ENCODE results near the gene TAT. TPM values are rescaled to one million over a fixed set of nuclear protein-coding genes. Genes with fewer than 3 reads are reported as not detected.
"Not testable (repeated sequence)": the region's sequence is repeated elsewhere in the genome, so short reads cannot be mapped to it uniquely, and the experiment has no call there.

TAT gene
- total RNA-seq, 2 donors from 2014 or later, result not detected

GRCh38 chr16:71593048-71593999 is 16.4 kb upstream of the TAT start:
- peak; percentile 68 for ATAC-seq
- 61 to 71% methylated on average over 3 of the region's 3 CpGs for WGBS, 2 donors
- intact Hi-C loops (cut with DNase I), result no loop called here

GRCh38 chr16:71591917-71592316 is 15.0 kb upstream of the TAT start:
- Histone ChIP-seq H3K9me3 (no peaks in the 10 kb centered on the region), H3K27ac (no peak overlapping the region), H3K4me3 (no peak overlapping the region), H3K36me3 (replicated peaks in 1 of 2; ENCODE audit: insufficient read depth in 1 of 2, low read depth in 2 of 2) (no peaks in the 10 kb centered on the region), H3K27me3 (no peaks in the 10 kb centered on the region), H3K4me1 (no peaks in the 10 kb centered on the region)
- no peak for TF ChIP-seq POLR2A (IDR thresholded peaks at IDR 0.05)
- no peak for TF ChIP-seq CTCF (IDR thresholded peaks at IDR 0.05)
- DNase-seq (no peak), ATAC-seq (no peak)
- intact Hi-C loops (cut with DNase I), result no loop called here
- WGBS, 2 donors, result 81 to 82% methylated on average over 3 of the region's 3 CpGs

More at GRCh38 chr16:71593048-71593999, 16.4 kb upstream of the TAT start:
- DNase-seq, result no peak
- TF ChIP-seq CTCF (IDR thresholded peaks at IDR 0.05), result no peak
- no peak for TF ChIP-seq POLR2A (IDR thresholded peaks at IDR 0.05)
- H3K27me3 ChIP-seq, result no peaks in the 10 kb centered on the region
- H3K27ac ChIP-seq, result peak overlapping the region in 2 of 4 donors; percentile 8 to 40
- no peaks in the 10 kb centered on the region for H3K4me1 ChIP-seq
- H3K36me3 ChIP-seq (replicated peaks in 1 of 2; ENCODE audit: insufficient read depth in 1 of 2, low read depth in 2 of 2), result no peaks in the 10 kb centered on the region
- no peaks in the 10 kb centered on the region for H3K9me3 ChIP-seq
- H3K4me3 ChIP-seq, result no peak overlapping the region

GRCh38 chr16:71590584-71590983 is 13.7 kb upstream of the TAT start:
- intact Hi-C loops (cut with DNase I), result no loop called here
- Histone ChIP-seq H3K9me3 (no peaks in the 10 kb centered on the region), H3K4me1 (no peaks in the 10 kb centered on the region), H3K27ac (no peak overlapping the region), H3K36me3 (replicated peaks in 1 of 2; ENCODE audit: insufficient read depth in 1 of 2, low read depth in 2 of 2) (no peaks in the 10 kb centered on the region), H3K27me3 (no peaks in the 10 kb centered on the region), H3K4me3 (no peak overlapping the region)
- 84 to 91% methylated on average over 4 of the region's 4 CpGs for WGBS, 2 donors
- ATAC-seq, result no peak
- no peak for DNase-seq
- TF ChIP-seq CTCF (IDR thresholded peaks at IDR 0.05), result no peak
- no peak for TF ChIP-seq POLR2A (IDR thresholded peaks at IDR 0.05)

- H3K27ac ChIP-seq; H3K27me3 ChIP-seq; H3K4me1 ChIP-seq; H3K36me3 ChIP-seq (replicated peaks in 1 of 2; ENCODE audit: insufficient read depth in 1 of 2, low read depth in 2 of 2); DNase-seq; ATAC-seq; H3K4me3 ChIP-seq; H3K9me3 ChIP-seq; intact Hi-C loops (cut with DNase I): not testable (repeated sequence)
- WGBS, 2 donors, result 93% methylated on average over 2 of the region's 2 CpGs; no CpG with 5 or more reads in 1 of the 2 donors
Observed at GRCh38 chr16:71590071-71590470, 13.2 kb upstream of the TAT start.

- intact Hi-C loops (cut with DNase I); H3K4me1 ChIP-seq; ATAC-seq; H3K36me3 ChIP-seq (replicated peaks in 1 of 2; ENCODE audit: insufficient read depth in 1 of 2, low read depth in 2 of 2); H3K27ac ChIP-seq; DNase-seq; H3K27me3 ChIP-seq; H3K4me3 ChIP-seq; H3K9me3 ChIP-seq: not testable (repeated sequence)
- 86% methylated on average over 5 of the region's 30 CpGs; no CpG with 5 or more reads in 1 of the 2 donors for WGBS, 2 donors
Observed at GRCh38 chr16:71589334-71589733, 12.4 kb upstream of the TAT start.

All from body of pancreas (tissue), 4 donors.